ENCODE data around the gene SUCLG2.

Gene SUCLG2

GRCh38 chr3:67598814-67599556, 55.4 kb downstream of the SUCLG2 start:
- no peaks in the 10 kb centered on the region for H3F3A ChIP-seq (ENCODE audit: insufficient read depth, low read length)
- no peak overlapping the region for H2AFZ ChIP-seq (ENCODE audit: low read length)
- no peaks in the 10 kb centered on the region for H3K27me3 ChIP-seq (replicated peaks; ENCODE audit: insufficient read depth, low read length)
- H4K20me1 ChIP-seq (ENCODE audit: insufficient read depth, low read length) = no peaks in the 10 kb centered on the region
- 0 out of 2 replicates have a peak, but pooled peaks cover 4% of the 10 kb centered on the region for H3K4me1 ChIP-seq (ENCODE audit: low read length)
- TF ChIP-seq CTCF (IDR thresholded peaks at IDR 0.05; ENCODE audit: low read length) (no peak), EZH2 (optimal IDR thresholded peaks at IDR 0.05; ENCODE audit: low read depth, low read length) (no peak), EZH2phosphoT487 (IDR thresholded peaks at IDR 0.05; ENCODE audit: low read length) (no peak)
- H3K36me3 ChIP-seq (replicated peaks; ENCODE audit: insufficient read depth, low read length) = no peaks in the 10 kb centered on the region
- H3K9me3 ChIP-seq (replicated peaks; ENCODE audit: insufficient read depth, low read length) = no peaks in the 10 kb centered on the region
- H3K4me2 ChIP-seq (ENCODE audit: low read depth, low read length) = no peak overlapping the region
- no peak overlapping the region for H3K4me3 ChIP-seq (ENCODE audit: low read length)
- H3K9me2 ChIP-seq (replicated peaks; ENCODE audit: insufficient read depth, low read length) = no peaks in the 10 kb centered on the region
- H3K27ac ChIP-seq (ENCODE audit: low read length) = no peak overlapping the region
- peaks cover 4% of the 10 kb centered on the region; the same call in 1 of the 2 replicates for H3K79me2 ChIP-seq (ENCODE audit: low read length)
- no peak for DNase-seq
- no peak overlapping the region for H3K9ac ChIP-seq (ENCODE audit: low read length)

GRCh38 chr3:67595424-67595823, 59.0 kb downstream of the SUCLG2 start:
- no peak overlapping the region for H3K4me2 ChIP-seq (ENCODE audit: low read depth, low read length)
- no peaks in the 10 kb centered on the region for H4K20me1 ChIP-seq (ENCODE audit: insufficient read depth, low read length)
- no peaks in the 10 kb centered on the region for H3F3A ChIP-seq (ENCODE audit: insufficient read depth, low read length)
- H3K9me3 ChIP-seq (replicated peaks; ENCODE audit: insufficient read depth, low read length) = no peaks in the 10 kb centered on the region
- no peak for DNase-seq
- H3K27ac ChIP-seq (ENCODE audit: low read length) = no peak overlapping the region
- H3K9me2 ChIP-seq (replicated peaks; ENCODE audit: insufficient read depth, low read length) = no peaks in the 10 kb centered on the region
- no peaks in the 10 kb centered on the region for H3K36me3 ChIP-seq (replicated peaks; ENCODE audit: insufficient read depth, low read length)
- peaks cover 4% of the 10 kb centered on the region; the same call in 1 of the 2 replicates for H3K79me2 ChIP-seq (ENCODE audit: low read length)
- TF ChIP-seq CTCF (IDR thresholded peaks at IDR 0.05; ENCODE audit: low read length) (no peak), EZH2phosphoT487 (IDR thresholded peaks at IDR 0.05; ENCODE audit: low read length) (no peak), EZH2 (optimal IDR thresholded peaks at IDR 0.05; ENCODE audit: low read depth, low read length) (no peak)
- H3K9ac ChIP-seq (ENCODE audit: low read length) = no peak overlapping the region
- no peak overlapping the region for H2AFZ ChIP-seq (ENCODE audit: low read length)
- no peaks in the 10 kb centered on the region for H3K4me1 ChIP-seq (ENCODE audit: low read length)
- H3K27me3 ChIP-seq (replicated peaks; ENCODE audit: insufficient read depth, low read length) = no peaks in the 10 kb centered on the region
- H3K4me3 ChIP-seq (ENCODE audit: low read length) = no peak overlapping the region

- H3K36me3 ChIP-seq (replicated peaks; ENCODE audit: insufficient read depth, low read length) = no peaks in the 10 kb centered on the region
- peaks cover 4% of the 10 kb centered on the region; the same call in 1 of the 2 replicates for H3K79me2 ChIP-seq (ENCODE audit: low read length)
- no peaks in the 10 kb centered on the region for H4K20me1 ChIP-seq (ENCODE audit: insufficient read depth, low read length)
- H3K27ac ChIP-seq (ENCODE audit: low read length) = no peak overlapping the region
- no peak overlapping the region for H2AFZ ChIP-seq (ENCODE audit: low read length)
- TF ChIP-seq EZH2phosphoT487 (IDR thresholded peaks at IDR 0.05; ENCODE audit: low read length) (no peak), CTCF (IDR thresholded peaks at IDR 0.05; ENCODE audit: low read length) (no peak; the same call in 1 of the 2 replicates), EZH2 (optimal IDR thresholded peaks at IDR 0.05; ENCODE audit: low read depth, low read length) (no peak)
- no peak overlapping the region for H3K4me2 ChIP-seq (ENCODE audit: low read depth, low read length)
- H3K4me1 ChIP-seq (ENCODE audit: low read length) = peaks cover 5% of the 10 kb centered on the region; the same call in 1 of the 2 replicates
- H3F3A ChIP-seq (ENCODE audit: insufficient read depth, low read length) = no peaks in the 10 kb centered on the region
- no peaks in the 10 kb centered on the region for H3K9me2 ChIP-seq (replicated peaks; ENCODE audit: insufficient read depth, low read length)
- H3K9me3 ChIP-seq (replicated peaks; ENCODE audit: insufficient read depth, low read length) = no peaks in the 10 kb centered on the region
- H3K9ac ChIP-seq (ENCODE audit: low read length) = no peak overlapping the region
- H3K27me3 ChIP-seq (replicated peaks; ENCODE audit: insufficient read depth, low read length) = no peaks in the 10 kb centered on the region
- no peak for DNase-seq
- no peak overlapping the region for H3K4me3 ChIP-seq (ENCODE audit: low read length)
These were observed 60.6 kb downstream of the SUCLG2 start for GRCh38 chr3:67593761-67594234.

Data from MM.1S (cell line).